Epithelial cell of prostate (primary cell): ENCODE results near the gene ZNF337.
A peak's percentile ranks its signal among the peaks of the same experiment; 100 is the strongest.
"Not testable (repeated sequence)": the region's sequence is repeated elsewhere in the genome, so short reads cannot be mapped to it uniquely, and the experiment has no call there.

Source experiments
- DNase-seq: peaks from one replicate; pipeline ENCODE4 v3.0.0-alpha.2; 2011; ENCODE audit warnings: low read depth, low spot score
- H3K27ac ChIP-seq: fragments of 450-650 bp; 2 replicates; pipeline ENCODE4 v1.5.1; 2017; ENCODE audit warnings: mild to moderate bottlenecking

ZNF337 gene

DNA sequence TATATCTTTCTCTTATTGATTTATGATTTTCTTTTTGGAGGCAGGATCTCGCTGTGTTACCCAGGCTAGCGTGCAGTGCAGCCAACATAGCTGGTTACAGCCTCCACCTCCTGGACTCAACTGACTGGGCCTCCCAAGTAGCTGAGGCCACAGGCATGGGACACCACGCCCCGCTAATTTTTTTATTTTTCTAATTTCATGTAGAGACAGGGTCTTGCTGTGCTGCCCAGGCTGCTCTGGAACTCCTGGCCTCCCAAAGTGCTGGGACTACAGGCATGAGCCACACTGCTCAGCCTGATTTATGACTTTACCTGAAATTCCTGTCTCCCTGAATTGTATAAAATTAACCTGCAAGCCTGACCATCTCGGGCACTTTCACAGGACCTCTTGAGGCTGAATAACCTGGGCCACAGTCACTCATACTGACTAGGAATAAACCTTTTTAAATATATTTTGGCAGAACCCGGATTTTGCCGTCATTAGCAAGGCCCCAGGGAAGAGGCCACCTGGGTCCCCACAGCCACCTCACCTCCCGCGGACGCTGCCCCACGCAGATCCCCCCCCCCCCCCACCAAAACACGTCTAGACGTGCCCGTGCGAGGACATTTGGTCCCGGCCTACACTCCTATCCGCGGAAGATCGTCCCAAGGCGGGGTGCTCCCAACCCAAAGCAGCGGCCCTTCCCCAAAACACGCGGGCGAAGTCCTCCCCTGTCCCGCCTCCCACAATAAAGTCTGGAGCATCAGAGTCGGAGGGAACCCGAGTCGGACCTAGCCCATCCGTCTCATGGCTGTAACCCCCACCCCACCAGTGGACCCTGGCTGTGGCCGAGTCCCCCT, 902 bp downstream of the ZNF337 start:
- H3K27ac ChIP-seq, result peak overlapping the region; percentile 78
- DNase-seq, result no peak

DNA sequence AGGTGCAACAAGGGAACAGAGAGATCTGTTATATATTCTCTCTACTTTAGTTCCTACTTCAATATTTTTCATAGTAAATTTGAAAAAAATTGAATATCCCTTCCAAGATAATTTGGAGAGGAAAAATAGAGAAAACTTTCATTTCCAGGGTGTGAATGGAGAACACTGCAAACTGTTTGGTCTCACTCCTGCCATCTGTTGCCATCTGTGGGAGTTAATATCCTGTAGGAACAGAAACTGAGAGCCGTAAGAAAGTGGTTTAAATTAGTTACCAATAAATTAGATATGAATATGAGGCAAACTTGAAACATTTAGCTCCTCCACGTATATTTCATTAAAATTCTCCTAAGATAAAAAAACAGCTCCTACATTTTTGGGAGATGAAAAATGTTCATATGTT, 4.2 kb downstream of the ZNF337 start:
- no peak for DNase-seq
- H3K27ac ChIP-seq, result no peak overlapping the region

DNA sequence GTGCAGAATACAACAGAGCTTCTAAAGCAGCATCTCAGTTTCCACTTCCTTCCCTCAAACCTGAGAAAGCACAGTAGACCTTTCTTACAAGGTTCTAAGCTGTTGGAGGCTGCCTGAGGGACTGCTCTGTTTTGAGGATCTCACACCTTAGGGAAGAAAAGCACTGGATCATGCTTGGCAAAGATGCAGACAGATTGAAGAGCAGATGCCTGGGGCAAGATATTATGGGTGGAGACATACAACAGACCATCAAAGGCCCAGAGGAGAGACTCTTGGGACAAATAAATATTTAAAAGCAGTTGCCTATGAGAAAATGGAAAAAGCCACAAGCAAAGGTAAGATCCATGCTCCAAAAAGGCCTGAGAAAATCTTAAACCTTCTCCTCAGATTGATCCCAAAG, 6.2 kb downstream of the ZNF337 start:
- no peak for DNase-seq
- no peak overlapping the region for H3K27ac ChIP-seq

DNA sequence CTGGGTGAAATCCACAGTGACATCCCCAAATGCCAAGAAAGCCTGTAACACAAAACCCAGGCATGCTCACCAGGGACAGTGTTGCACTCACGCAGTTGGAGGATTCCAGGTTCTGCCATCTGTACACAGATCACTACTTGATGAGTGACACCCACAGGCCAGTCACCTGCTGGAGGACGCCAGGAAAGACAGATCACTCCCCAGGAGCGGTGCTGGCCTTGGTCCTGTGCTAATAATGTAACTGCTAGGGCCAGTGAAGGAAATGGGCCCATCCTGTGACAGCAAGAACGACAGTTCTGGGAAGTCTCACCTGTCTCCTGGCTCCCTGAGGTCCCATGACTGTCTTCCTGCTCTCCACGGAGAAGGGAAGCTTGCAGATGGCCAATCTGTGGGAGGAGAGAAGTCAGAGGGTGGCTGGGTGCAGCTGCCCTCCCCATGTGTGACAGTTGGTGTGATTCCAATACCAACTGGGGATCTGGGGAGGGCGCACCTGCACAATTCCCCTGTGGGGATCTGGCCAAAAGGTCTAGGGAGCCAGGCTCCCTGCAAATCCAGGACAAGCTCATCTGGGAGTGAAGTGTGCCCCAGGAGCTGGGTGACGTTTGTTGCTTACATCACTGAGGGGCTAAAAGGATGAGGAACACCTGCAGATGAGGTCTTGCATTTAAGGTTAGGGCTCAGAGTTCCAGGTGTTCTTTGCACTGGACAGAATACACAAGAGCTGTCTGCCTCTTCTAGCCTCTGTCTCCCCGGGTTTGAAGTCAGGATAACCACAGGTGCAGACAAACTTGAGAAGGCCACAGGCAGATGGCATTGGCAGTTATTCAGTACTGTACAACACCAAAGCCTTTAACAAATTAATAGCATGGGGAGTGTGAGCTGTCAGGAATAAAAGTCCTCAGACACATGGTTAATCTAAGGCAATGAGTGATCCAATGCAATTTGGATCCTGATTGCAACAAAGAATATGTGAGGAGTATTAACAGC, 10.3 kb downstream of the ZNF337 start:
- DNase-seq, result no peak
- no peak overlapping the region for H3K27ac ChIP-seq

DNA sequence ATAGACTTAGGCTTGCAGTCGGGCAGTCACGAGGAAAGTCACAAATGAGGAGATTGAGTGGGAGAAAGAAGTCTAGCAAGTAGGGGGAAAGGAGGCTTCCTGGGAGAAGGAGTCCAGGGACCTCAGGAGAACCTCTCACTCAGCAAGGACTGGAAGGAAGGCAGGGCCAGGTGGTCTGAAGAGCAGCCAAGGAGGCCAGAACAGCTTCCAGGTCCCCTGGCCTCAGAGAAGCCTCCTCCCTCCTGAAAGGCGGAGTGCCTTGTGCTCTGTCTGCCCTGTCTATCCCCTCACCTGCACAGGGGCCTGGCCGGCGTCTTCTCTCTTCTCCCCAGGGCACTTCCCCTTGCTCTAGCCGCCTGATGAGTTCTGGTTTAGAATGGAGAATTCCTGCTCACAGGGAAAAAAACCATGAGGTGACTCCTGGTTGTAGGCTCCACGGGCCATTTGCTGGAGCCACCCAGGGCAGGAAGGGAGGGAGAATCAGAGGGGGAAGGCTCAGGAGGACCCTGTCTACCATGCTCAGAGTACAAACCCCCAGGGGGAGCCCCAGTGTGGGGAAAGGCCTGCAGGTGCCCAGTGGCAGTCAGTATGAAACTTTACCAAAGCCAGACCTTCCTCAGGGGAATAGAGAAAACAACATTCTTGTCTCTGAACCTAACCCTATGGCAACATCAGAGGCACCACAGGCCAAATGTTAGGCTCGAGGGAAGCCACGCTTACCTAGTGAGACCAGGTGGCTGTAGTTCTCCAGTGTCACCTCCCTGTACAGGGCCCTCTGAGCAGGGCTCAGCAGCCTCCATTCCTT, 11.2 kb downstream of the ZNF337 start:
- no peak for DNase-seq
- no peak overlapping the region for H3K27ac ChIP-seq

DNA sequence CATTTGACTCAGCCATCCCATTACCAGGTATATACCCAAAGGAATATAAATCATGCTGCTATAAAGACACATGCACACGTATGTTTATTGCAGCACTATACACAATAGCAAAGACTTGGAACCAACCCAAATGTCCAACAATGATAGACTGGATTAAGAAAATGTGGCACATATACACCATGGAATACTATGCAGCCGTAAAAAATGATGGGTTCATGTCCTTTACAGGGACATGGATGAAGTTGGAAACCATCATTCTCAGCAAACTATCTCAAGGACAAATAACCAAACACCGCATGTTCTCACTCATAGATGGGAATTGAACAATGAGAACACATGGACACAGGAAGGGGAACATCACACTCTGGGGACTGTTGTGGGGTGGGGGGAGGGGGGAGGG, 12.8 kb downstream of the ZNF337 start:
- DNase-seq, H3K27ac ChIP-seq: not testable (repeated sequence)

DNA sequence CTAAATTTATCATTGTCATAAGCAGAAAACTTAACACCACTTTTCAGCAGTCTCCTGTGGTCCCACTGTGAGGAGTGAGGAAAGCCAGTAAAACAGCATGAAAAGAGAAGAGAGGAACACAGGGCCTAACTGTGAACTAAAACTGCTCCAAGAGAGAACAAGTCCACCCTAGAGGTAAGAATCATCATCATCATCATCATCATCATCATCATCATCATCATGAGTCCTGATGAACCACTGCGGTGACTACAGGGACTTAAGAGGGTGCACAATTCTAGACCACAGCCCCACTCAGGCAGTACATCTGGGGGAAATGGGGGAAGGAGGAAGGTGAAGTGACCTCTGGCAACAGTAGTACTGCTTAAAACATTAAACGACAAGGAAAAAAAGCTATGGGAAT, 13.6 kb downstream of the ZNF337 start:
- no peak overlapping the region for H3K27ac ChIP-seq

DNA sequence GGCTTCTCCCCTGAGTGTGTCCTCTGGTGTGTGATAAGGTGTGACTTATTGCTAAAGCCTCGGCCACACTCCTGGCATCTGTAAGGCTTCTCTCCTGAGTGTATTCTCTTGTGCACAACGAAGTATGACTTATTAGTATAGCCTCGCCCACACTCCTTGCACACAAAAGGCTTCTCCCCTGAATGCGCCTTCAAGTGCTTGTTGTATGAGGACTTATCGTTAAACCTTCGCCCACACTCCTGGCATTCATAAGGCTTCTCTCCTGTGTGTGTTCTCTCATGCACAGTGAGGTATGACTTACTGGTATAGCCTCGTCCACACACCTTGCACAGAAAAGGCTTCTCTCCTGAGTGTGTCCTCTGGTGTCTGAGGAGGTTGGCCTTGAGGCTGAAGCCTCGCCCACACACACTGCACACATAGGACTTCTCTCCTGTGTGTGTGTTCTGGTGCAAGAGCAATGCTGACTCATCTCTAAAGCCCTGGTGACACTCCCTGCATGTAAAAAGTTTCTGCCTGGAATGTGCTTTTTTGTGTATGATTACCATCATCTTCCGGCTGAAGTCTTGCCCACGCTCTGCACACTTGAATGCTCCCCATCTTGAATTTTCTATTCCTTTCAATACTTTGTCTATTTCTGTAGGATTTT, 20.4 kb downstream of the ZNF337 start:
- peak; percentile 29 for DNase-seq

More for the DNA sequence above, 13.6 kb downstream of the ZNF337 start:
- DNase-seq, result no peak

DNA sequence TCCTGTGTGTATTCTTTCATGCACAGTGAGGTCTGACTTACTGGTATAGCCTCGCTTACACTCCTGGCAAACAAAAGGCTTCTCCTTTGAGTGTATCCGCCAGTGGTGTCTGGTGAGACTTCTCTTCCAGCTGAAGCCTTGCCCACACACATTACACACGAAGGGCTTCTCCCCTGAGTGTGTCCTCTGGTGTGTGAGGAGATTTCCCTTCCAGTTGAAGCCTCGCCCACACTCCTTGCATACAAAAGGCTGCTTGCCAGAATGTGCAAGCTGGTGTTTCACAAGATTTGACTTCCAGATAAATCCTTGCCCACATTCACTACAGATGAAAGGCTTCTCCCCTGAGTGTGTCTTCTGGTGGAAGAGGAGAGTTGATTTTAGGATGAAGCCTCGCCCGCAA, 21.5 kb downstream of the ZNF337 start:
- no peak for DNase-seq
- H3K27ac ChIP-seq, result no peak overlapping the region

More for the DNA sequence above, 20.4 kb downstream of the ZNF337 start:
- H3K27ac ChIP-seq, result peak overlapping the region; percentile 23

DNA sequence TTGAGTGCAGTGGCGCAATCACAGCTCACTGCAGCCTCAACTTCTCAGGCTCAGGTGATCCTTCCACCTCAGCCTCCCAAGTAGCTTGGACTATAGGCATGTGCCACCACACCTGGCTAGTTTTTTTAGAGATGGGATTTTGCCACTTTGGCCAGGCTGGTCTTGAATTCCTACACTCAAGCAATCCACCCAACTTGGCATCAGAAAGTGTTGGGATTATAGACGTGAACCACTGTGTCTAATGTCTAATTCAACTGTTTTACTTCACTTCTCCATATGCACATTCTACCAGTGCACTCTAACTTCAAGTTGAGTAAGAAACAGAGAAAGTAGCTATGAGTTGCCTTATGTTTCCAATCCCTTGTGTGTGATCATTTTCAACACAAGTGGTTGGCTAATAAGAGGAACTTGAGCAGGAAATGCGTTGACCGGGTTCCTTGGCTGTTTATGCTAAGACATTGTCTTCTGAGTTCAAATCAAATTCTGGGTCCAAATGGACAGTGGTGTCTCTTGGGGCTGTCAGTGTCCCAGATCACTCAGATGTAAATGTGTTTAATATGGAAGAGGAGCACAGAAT, 23.9 kb downstream of the ZNF337 start:
- no peak overlapping the region for H3K27ac ChIP-seq
- DNase-seq, result no peak

DNA sequence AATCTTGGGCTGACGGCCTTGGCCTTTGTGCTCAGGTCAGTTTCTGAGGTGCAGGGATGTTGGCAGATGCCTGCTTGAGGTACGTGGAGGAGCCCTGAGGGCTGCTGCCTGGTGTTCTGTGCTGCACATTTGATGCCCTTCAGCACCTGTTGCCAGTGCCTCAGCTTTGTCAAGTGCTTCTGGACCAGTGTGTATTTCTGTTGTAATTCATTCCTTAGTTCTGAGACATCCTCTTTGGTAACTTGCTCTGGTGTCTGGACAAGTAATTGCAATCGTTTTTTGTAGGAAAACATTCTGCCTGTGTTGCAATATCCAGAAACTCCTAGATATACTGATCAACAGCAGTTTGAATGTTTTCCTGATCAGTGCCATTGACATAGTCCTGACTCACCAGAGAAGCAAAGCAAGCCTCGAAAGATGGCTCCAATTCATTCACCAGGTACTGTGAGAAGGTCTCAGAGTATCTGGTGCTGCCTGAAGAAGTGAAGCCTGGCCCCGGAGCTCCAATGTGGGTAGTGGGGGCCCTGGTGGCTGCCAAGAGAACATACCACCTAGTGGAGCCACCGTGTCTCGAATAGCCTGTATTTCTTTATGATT, 26.7 kb downstream of the ZNF337 start:
- peak overlapping the region; percentile 85 for H3K27ac ChIP-seq
- peak; percentile 68 for DNase-seq

DNA sequence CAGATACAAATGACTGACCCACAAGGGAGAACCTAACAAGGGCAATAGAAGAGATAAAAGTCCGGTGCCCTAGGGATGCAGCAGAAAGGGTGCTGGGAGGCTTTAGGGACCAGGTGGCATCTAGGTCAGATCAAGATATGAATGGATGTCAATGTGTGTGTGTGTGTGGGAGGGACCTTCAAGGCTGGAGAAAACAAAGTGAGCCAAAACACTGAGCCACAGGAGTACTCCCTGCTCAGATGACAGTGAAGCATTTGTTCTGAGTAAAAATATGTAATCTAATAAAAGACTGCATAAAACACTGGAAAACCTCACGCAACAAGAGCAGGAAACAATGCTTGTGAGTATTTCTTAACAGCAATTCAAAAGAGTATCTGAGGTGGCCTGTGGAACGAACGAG, 28.2 kb downstream of the ZNF337 start:
- no peak for DNase-seq

DNA sequence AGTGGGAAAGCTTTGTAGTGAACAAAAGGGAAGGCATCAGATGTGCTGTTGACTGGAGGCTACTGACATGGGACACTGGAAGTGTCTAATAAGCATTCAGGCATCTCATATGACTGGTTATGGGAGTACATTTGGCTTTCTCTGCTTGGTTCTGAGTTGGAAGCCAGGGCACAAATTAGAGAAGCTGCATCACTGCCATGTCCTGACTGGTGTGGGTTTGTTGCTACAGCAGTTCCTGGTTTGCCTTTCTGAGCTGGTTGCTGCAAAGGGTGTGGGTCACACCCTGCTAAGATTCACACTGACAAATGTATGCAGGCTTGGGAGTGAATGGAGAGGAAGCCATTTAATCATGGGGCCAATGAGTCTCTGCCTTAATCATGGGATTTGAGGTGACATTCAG, 36.7 kb downstream of the ZNF337 start:
- peak overlapping the region; percentile 27 for H3K27ac ChIP-seq
- peak; percentile 24 for DNase-seq

More for the DNA sequence above, 28.2 kb downstream of the ZNF337 start:
- H3K27ac ChIP-seq, result no peak overlapping the region

DNA sequence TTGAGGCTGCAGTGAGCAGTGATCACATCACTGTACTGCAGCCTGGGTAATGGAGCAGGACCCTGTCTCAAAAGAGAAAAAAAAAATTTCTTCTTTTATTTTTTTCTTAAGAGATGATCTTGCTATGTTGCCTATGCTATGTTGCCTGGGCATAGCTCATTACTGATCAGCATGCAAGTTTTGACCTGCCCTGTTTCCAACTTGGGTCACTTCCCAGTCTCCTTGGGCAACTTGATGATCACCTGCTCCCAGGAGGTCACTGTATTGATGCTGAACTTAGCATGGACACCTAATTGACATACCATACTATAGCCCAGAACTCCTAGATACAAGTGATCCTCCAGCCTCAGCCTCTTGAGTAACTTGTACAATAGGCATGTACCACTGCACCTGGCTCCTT, 42.2 kb downstream of the ZNF337 start:
- no peak overlapping the region for H3K27ac ChIP-seq
- DNase-seq, result peak; percentile 18

DNA sequence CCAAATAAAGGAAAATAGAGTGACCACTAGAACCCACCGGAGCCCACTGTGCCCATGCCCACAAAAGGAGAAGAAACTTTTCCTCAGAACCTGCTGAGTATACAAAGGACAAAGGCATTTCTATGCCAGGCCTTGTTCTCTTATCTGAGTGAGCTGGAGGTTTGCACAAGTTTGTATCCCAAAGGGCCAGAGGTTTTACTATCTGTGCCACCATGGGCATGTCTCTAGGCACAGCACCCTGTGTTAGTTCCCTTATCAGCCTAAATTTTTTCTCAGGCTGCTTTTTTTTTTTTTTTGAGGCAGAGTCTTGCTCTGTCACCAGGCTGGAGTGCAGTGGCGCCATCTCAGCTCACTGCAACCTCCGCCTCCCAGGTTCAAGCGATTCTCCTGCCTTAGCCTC, 43.8 kb downstream of the ZNF337 start:
- not testable (repeated sequence) for H3K27ac ChIP-seq, DNase-seq

DNA sequence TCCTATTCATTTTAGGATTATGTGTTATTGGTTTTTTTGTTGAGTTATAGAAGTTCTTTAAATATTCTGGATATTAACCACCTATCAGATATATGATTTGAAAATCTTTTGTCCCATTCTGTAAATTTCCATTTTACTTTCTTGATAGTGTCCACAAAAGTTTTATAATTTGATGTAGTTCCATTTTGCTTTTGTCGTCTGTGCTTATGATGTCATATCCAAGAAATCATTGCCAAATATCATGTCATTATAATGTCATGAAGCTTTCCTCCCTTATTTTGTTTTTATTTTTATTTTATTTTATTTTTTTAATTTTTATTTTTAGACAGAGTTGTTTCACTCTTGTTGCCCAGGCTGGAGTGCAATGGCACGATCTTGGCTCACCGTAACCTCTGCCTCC, 51.8 kb downstream of the ZNF337 start:
- H3K27ac ChIP-seq, result no peak overlapping the region
- no peak for DNase-seq

DNA sequence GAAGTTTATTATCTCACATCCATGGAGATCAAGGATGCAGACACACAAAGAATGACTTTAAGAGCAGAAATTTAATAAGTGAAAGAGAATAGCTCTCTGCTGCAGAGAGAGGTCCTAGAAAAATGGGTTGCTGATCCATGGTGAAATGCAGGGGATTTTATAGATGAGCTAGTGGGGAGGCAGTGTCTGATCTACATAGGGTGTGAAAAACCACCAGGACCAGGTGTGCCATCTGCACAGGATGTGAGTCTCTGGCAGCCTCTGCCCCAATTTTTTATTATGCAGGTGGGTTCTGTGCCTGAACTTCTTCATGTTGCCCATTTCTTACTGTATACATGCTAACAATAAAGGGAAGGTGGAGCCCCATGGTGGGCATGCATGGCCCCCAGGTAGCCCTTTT, 52.9 kb downstream of the ZNF337 start:
- H3K27ac ChIP-seq, result no peak overlapping the region
- DNase-seq, result no peak

DNA sequence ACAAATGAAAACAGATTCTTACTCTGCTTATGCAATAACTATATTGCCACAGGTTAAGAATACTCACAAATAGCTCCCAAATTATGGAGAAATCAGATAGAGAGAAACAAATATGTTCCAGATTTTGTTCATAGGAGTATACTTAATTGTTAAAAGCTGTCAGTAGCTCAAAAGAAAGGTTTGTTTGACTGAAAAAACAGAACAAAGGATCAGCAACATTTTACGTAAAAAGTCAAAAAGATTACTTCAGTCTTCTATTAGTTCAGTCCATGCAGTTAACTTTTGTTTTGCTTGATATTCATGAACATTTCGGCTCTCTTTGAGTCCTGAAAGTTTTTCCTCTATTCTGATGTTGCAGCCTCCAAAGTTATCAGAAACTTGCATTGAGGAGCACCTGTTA, 59.4 kb downstream of the ZNF337 start:
- no peak for DNase-seq
- no peak overlapping the region for H3K27ac ChIP-seq
